GM10266 (cell line): ENCODE data around the gene ATG4D.
A peak's percentile ranks its signal among the peaks of the same experiment; 100 is the strongest.
"Not testable (repeated sequence)": the region's sequence is repeated elsewhere in the genome, so short reads cannot be mapped to it uniquely, and the experiment has no call there.

Experiments
- DNase-seq: peaks from one replicate; pipeline ENCODE4 v3.0.0; 2012; ENCODE audit errors: extremely low spot score
- TF ChIP-seq, protein P1 (sequence below): IDR thresholded peaks from 2 replicates; pipeline ENCODE4 v1.5.1; 2012; ENCODE audit warnings: mild to moderate bottlenecking, low read depth; ENCODE audit not compliant: control insufficient read depth, insufficient read depth; ENCODE audit errors: missing control alignments

The ATG4D gene

DNA sequence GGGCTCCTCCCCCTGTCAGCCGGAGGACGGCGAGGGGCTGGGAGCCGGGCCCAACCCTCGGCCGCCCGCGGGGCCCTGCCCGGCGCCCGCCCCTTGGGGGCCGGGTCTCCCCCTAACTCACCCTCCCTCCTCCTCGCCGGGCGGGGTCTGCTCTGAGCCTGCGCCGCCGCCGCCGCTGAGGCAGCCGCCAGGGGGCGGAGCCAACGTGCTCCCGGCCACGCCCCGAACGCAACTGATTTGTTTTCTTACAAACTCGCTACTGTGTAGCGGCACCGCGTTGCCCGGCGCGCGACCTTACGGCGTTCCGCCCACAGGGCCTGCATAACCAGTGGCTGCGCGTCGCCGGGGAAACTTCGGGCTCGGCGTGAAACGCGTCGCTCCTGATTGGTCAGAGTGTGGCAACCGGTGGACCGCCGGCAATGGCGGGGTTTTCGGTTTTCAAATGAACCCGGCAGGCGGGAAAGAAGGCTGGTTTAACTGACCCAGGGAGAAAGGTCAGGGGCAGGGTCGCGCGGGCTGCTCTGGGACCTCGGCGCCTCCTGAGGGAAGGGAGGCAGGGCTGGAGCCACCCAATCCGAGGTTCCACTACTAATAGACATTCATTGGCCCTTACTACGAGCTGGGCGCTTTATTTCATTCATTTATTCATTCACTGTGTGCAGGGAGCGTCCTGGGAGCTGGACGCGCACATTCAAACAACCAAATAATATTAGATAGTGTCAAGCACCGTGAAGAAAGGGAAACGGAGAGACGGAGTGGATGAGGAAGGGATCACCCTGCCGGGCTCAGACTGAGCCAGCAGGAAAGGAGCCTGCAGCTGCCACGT, 25.3 kb downstream of the ATG4D start, which contains the start of gene CDKN2D:
Gene CDKN2D (minus strand): TSS at position 154 of the 826 bp plus-strand sequence. CDS start 326 bp downstream, outside the sequence.
- TF ChIP-seq, protein P1, sequence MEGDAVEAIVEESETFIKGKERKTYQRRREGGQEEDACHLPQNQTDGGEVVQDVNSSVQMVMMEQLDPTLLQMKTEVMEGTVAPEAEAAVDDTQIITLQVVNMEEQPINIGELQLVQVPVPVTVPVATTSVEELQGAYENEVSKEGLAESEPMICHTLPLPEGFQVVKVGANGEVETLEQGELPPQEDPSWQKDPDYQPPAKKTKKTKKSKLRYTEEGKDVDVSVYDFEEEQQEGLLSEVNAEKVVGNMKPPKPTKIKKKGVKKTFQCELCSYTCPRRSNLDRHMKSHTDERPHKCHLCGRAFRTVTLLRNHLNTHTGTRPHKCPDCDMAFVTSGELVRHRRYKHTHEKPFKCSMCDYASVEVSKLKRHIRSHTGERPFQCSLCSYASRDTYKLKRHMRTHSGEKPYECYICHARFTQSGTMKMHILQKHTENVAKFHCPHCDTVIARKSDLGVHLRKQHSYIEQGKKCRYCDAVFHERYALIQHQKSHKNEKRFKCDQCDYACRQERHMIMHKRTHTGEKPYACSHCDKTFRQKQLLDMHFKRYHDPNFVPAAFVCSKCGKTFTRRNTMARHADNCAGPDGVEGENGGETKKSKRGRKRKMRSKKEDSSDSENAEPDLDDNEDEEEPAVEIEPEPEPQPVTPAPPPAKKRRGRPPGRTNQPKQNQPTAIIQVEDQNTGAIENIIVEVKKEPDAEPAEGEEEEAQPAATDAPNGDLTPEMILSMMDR, result peak; percentile 20
- peak; percentile 93 for DNase-seq

DNA sequence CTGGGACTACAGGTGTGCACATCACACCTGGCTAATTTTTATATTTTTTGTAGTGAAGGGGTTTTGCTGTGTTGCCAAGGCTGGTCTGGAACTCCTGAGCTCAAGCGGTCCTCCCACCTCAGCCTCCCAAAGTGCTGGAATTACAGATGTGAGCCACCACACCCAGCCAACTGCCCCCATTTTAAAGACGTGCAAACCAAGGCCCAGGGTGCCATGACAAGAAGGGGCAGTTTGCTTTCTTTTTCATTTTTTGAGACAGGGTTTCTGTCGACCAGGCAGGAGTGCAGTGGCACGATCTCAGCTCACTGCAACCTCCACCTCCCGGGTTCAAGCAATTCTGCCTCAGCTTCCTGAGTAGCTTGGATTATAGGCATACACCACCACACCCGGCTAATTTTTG, 30.1 kb downstream of the ATG4D start:
- DNase-seq, result not testable (repeated sequence)

DNA sequence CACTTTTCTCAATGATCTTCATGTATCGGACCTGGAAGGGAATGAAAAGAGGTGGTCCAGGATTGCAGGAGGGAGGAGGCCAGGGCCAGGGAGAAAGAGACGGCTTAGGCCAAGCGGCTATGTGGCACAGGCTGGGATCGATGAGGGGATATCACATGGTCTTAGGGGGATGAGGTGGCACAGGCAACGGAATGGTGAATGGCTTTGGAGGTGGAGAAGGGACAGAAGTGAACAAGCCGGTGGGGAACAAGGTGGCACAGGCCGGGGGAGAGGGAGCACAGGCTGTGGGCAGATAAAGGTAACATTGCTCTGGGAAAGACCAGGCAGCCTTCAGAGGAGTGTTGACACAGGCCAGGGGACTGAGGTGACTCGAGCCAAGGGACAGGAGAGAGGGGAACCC, 30.8 kb downstream of the ATG4D start:
- TF ChIP-seq, protein P1, result no peak
- DNase-seq, result no peak

DNA sequence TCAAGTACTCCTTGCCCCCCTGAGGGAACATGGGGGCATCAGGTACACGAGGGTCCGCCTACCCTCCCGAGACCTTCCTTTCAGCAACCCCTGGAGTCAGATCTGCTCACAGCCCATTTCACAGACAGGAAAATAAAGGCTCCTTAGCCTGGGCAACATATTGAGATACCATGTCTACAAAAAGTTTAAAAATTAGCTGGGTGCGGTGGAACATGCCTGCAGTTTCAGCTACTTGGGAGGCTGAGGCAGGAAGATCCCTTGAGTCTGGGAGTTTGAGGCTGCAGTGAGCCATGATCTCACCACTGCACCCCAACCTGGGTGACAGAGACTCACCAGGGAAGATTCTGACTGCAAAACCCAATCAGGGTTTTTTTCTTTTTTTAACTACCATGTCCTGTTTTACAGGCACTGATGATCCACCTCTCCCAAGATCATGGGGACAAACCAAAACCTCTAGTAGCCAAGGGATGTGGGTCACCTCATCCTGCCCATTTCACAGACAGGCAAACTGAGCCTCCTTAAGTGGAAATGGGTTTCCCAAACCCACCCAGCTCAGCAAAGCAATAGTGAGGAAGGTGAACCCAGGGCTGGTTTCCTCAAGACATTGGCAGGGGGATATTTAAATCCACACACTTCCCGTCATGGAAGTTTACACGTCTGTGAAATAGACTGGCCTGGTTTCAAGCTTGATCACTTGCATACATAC, 31.5 kb downstream of the ATG4D start:
- TF ChIP-seq, protein P1, result no peak
- DNase-seq, result no peak

DNA sequence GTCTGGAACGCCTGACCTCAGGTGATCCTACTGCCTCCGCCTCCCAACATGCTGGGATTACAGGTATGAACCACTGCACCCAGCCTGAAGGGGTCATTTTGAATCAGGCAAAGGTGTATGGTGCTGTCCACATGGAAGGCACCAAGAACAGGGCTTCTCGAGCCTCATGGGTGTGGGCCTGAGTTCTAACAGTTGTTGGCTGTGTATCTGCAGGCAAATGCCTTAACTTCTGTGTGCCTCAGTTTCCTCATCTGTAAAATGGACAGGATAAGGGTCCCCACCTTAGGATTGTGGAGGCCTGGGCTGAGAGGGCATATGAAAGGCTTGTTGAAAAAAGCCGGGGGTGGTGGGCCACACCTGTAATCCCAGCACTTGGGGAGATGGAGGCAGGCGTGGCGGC, 34.2 kb downstream of the ATG4D start:
- DNase-seq, result no peak
- TF ChIP-seq, protein P1, result no peak

DNA sequence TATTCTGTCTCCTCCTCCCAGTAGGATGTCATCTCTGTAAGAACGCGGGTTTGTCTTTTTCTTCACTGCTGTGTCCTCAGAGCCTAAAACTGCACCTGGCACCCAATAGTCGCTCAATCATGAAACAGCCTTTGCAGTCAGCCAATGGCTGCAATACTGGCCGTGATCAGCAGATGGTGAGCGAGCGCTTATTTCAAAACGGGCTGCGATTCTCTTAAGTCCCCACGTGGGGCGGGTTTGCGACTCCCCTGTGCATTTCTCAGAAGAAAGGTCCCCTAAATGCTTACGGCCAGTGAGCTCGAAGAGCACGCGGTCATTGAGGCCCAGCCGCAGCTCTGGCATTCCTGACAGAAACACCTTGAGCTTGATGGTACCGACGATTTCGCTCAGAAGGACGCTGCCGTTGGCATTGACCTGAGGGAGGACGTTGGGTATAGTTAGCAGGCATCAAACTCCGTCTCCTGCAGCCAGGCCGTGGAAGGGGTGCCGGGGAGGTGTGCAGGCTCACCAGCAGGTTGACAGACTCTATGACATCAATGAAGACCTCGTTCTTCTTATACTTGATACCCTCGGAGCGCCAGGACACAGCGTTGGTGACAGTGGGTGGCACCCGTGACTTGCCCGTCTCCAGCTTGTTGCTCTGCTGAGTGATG, 37.4 kb downstream of the ATG4D start:
- TF ChIP-seq, protein P1, result peak; percentile 99
- DNase-seq, result peak; percentile 79

DNA sequence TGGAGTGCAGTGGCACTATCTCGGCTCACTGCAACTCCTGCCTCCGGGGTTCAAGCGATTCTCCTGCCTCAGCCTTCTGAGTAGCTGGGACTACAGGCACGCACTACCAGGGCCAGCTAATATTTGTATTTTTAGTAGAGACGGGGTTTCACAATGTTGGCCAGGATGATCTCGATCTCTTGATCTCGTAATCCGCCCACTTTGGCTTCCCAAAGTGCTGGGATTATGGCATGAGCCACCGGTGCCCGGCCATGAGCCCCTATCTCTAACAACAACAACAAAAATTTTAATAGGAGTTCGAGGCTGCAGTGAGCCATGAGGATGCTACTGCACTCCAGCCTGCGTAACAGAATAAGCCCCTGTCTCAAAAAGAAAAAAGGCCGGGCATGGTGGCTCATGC, 38.4 kb downstream of the ATG4D start:
- DNase-seq, result no peak
- TF ChIP-seq, protein P1, result no peak
